ENCODE results near the gene DCT.

The DCT gene

DNA sequence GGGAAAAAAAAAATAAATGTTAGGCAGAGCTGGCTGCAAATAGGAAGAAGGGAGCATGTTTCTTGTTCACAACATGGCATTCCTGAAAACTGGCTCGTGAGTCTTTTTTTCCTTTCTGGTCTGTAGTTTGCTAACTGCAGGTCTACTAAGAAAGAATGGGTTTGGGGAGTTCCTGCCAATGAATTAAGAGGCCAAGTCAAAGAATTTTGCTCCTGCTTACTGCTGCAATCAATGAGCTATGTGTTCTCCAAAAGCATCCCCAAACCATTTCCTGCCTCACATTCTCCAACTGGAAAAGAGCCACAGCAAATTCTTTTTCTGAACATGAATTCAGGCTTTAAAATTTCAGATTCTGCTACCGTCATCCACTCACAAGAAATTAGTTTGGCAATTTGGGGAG lies 88.6 kb downstream of the DCT start:
- H3K36me3 ChIP-seq (replicated peaks; ENCODE audit: insufficient read depth, low read length), result no peaks in the 10 kb centered on the region
- H3K4me1 ChIP-seq (ENCODE audit: low read length), result no peaks in the 10 kb centered on the region
- DNase-seq, result no peak
- H3K79me2 ChIP-seq (ENCODE audit: low read length), result no peaks in the 10 kb centered on the region
- H2AFZ ChIP-seq (ENCODE audit: low read length), result no peak overlapping the region
- H3K27me3 ChIP-seq (replicated peaks; ENCODE audit: insufficient read depth, low read length), result no peaks in the 10 kb centered on the region
- TF ChIP-seq EZH2 (optimal IDR thresholded peaks at IDR 0.05; ENCODE audit: low read depth, low read length) (no peak), CTCF (IDR thresholded peaks at IDR 0.05; ENCODE audit: low read length) (no peak), EZH2phosphoT487 (IDR thresholded peaks at IDR 0.05; ENCODE audit: low read length) (no peak)
- no peaks in the 10 kb centered on the region for H3F3A ChIP-seq (ENCODE audit: insufficient read depth, low read length)
- no peak overlapping the region for H3K4me3 ChIP-seq (ENCODE audit: low read length)
- no peaks in the 10 kb centered on the region for H3K9me3 ChIP-seq (replicated peaks; ENCODE audit: insufficient read depth, low read length)
- H3K27ac ChIP-seq (ENCODE audit: low read length), result no peak overlapping the region
- H3K4me2 ChIP-seq (ENCODE audit: low read depth, low read length), result no peak overlapping the region
- H3K9ac ChIP-seq (ENCODE audit: low read length), result no peak overlapping the region
- no peaks in the 10 kb centered on the region for H3K9me2 ChIP-seq (replicated peaks; ENCODE audit: insufficient read depth, low read length)
- H4K20me1 ChIP-seq (ENCODE audit: insufficient read depth, low read length), result no peaks in the 10 kb centered on the region

GRCh38 chr13:94389604-94390351 lies 89.7 kb downstream of the DCT start:
- Histone ChIP-seq H3K79me2 (ENCODE audit: low read length) (no peaks in the 10 kb centered on the region), H3K4me1 (ENCODE audit: low read length) (no peaks in the 10 kb centered on the region), H3K9ac (ENCODE audit: low read length) (no peak overlapping the region), H2AFZ (ENCODE audit: low read length) (no peak overlapping the region), H3K27me3 (replicated peaks; ENCODE audit: insufficient read depth, low read length) (no peaks in the 10 kb centered on the region), H4K20me1 (ENCODE audit: insufficient read depth, low read length) (no peaks in the 10 kb centered on the region), H3K4me2 (ENCODE audit: low read depth, low read length) (no peak overlapping the region), H3K36me3 (replicated peaks; ENCODE audit: insufficient read depth, low read length) (no peaks in the 10 kb centered on the region), H3K9me3 (replicated peaks; ENCODE audit: insufficient read depth, low read length) (no peaks in the 10 kb centered on the region), H3K9me2 (replicated peaks; ENCODE audit: insufficient read depth, low read length) (no peaks in the 10 kb centered on the region), H3F3A (ENCODE audit: insufficient read depth, low read length) (no peaks in the 10 kb centered on the region), H3K4me3 (ENCODE audit: low read length) (no peak overlapping the region), H3K27ac (ENCODE audit: low read length) (no peak overlapping the region)
- DNase-seq, result no peak
- TF ChIP-seq CTCF (IDR thresholded peaks at IDR 0.05; ENCODE audit: low read length) (no peak), EZH2 (optimal IDR thresholded peaks at IDR 0.05; ENCODE audit: low read depth, low read length) (no peak), EZH2phosphoT487 (IDR thresholded peaks at IDR 0.05; ENCODE audit: low read length) (no peak)

- H4K20me1 ChIP-seq (ENCODE audit: insufficient read depth, low read length), result no peaks in the 10 kb centered on the region
- H3K27ac ChIP-seq (ENCODE audit: low read length), result no peak overlapping the region
- no peaks in the 10 kb centered on the region for H3K36me3 ChIP-seq (replicated peaks; ENCODE audit: insufficient read depth, low read length)
- no peaks in the 10 kb centered on the region for H3K9me3 ChIP-seq (replicated peaks; ENCODE audit: insufficient read depth, low read length)
- no peaks in the 10 kb centered on the region for H3F3A ChIP-seq (ENCODE audit: insufficient read depth, low read length)
- no peak for DNase-seq
- no peaks in the 10 kb centered on the region for H3K9me2 ChIP-seq (replicated peaks; ENCODE audit: insufficient read depth, low read length)
- H3K79me2 ChIP-seq (ENCODE audit: low read length), result no peaks in the 10 kb centered on the region
- no peak overlapping the region for H3K4me3 ChIP-seq (ENCODE audit: low read length)
- no peaks in the 10 kb centered on the region for H3K27me3 ChIP-seq (replicated peaks; ENCODE audit: insufficient read depth, low read length)
- H3K9ac ChIP-seq (ENCODE audit: low read length), result no peak overlapping the region
- no peak overlapping the region for H3K4me2 ChIP-seq (ENCODE audit: low read depth, low read length)
- H2AFZ ChIP-seq (ENCODE audit: low read length), result no peak overlapping the region
- TF ChIP-seq CTCF (IDR thresholded peaks at IDR 0.05; ENCODE audit: low read length) (no peak), EZH2phosphoT487 (IDR thresholded peaks at IDR 0.05; ENCODE audit: low read length) (no peak), EZH2 (optimal IDR thresholded peaks at IDR 0.05; ENCODE audit: low read depth, low read length) (no peak)
- H3K4me1 ChIP-seq (ENCODE audit: low read length), result no peaks in the 10 kb centered on the region
Measured at GRCh38 chr13:94387047-94387446, 92.4 kb downstream of the DCT start.
